NCI-H2171 (cell line): ENCODE results near the gene CGB5.
"Not testable (repeated sequence)": the region's sequence is repeated elsewhere in the genome, so short reads cannot be mapped to it uniquely, and the experiment has no call there.

Experiments used
- DNase-seq: peaks from one replicate; lab custom pipeline; 2025; lab: John Stamatoyannopoulos, UW

The CGB5 gene

DNA sequence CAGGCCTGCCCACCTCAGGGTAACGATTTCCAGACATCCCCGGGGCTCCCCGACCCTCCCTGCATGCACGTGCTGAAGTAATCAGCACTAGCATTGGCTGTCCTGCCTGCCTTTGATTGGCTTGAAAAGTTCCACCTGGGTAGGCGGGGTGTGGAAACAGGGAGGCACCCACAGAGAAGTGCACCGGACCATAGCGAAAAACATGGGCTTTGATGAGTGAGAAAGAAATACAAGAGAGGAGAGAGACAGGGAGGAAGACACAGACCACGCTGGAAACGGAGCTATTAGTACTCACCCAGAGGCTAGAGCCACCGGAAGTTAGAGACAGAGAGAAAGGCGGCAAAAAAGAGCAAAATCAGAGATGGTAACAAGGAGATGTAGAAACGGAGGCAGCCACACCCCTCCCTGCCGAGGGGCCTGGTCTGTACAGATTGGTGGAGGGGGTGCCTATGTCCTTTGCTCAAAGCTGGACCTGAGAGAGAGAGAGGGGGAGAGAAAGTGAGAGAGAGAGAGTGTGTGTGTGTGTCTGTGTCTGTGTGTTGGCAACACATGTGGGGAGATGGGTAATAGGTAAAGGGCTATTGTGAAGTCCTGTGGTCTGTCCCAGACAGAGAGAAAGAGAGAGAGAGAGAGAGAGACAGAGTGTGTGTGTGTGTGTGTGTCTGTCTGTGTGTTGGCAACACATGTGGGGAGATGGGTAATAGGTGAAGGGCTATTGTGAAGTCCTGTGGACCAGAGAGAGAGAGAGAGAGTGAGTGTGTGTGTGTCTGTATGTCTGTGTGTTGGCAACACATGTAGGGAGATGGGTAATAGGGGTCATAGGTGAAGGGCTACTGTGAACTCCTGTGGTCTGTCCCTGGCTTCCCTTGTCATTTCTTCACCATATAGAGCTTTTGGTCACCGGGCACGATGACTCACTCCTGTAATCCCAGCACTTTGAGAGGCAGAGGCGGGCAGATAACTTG lies 22.4 kb upstream of the CGB5 start:
- DNase-seq: no peak

- DNase-seq: no peak
Observed at GRCh38 chr19:49022116-49022515, 21.5 kb upstream of the CGB5 start.

DNA sequence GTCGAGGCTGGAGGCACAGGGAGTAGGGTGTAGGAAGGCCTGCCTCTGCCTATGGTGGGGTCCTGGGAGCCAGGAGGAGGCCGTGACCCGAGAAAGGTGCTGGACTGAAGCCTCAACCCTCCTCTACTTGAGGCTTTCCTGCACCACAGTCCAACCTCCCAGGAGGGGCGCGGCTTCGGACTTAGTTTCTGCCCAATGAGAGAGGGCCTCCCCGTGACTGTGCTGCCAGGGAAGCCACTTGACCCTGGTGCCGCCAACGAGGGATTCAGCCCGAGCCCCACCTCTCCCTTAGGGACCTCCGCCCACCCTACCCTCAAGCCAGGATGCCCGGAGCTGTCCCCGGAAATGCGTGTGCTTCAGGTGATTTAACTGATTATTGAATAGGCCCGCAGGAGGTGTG lies 19.4 kb upstream of the CGB5 start, which contains the start of gene CGB3:
Gene CGB3 (minus strand): TSS at position 101 of the 400 bp plus-strand sequence. CDS start 362 bp downstream, outside the sequence.
- DNase-seq: not testable (repeated sequence)

DNA sequence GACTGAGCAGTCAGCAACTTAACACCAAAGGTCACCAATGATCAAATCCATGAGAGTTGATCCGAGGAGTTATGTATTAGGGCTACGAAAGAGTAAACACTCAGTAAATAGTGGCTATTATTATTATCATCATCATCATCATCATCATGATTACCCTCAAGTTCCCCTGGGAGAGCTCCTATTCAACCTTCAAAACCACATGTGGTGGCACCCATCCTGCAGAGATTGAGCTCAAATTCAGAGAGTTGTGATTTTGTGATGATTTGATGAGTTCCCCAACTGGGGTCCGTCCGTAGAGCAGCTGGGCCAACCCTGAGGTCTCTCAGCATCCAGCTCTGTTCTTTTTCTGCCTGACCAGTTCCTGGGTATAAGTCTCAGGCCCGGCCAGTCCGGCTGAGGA lies 18.6 kb upstream of the CGB5 start:
- DNase-seq: not testable (repeated sequence)

- DNase-seq: not testable (repeated sequence)
Observed at GRCh38 chr19:49025599-49025998, 18.0 kb upstream of the CGB5 start.

DNA sequence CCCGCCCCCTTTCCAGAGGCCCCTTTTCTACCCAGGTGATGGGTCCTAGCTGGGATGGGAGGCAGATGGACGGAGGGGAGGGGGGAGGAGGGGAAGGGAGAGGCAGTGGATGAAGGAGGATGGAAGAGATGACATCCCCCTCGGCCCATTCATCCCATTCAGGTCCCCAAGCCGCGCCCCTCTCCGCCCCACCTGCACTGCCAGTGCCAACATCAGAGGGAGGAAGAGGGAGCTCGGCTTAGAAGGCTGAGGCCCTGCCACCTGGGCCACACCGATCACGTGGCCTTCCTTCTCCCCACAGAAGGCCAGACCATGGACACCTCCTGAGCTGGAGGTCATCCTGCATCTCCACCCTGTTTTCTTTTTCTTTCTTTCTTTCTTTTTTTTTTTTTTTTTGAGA lies 15.0 kb upstream of the CGB5 start:
- not testable (repeated sequence) for DNase-seq

DNA sequence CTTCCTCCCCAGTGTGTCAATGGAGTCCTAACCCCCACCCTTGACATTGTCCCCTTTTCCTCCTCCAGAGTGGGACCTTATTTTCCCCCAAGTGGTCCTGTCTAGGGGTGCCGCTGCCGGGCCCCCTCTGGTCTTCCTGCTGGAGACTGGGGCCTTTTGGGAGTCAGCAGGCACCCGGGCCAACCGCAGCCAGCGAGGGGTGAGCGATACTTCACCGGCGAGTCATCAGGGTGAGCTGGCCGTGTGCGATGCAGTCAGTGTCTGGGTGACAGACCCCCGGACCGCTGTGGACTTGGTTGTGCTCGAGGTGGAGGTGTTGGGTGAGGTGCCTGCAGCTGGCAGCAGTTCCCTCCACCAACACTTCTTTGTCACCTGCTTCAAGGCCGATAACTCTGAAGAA lies 13.9 kb upstream of the CGB5 start:
- DNase-seq: not testable (repeated sequence)

DNA sequence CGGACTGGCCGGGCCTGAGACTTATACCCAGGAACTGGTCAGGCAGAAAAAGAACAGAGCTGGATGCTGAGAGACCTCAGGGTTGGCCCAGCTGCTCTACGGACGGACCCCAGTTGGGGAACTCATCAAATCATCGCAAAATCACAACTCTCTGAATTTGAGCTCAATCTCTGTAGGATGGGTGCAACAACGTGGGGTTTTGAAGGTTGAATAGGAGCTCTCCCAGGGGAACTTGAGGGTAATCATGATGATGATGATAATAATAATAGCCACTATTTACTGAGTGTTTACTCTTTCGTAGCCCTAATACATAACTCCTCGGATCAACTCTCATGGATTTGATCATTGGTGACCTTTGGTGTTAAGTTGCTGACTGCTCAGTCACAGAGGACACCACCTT lies 13.3 kb upstream of the CGB5 start:
- DNase-seq: not testable (repeated sequence)

DNA sequence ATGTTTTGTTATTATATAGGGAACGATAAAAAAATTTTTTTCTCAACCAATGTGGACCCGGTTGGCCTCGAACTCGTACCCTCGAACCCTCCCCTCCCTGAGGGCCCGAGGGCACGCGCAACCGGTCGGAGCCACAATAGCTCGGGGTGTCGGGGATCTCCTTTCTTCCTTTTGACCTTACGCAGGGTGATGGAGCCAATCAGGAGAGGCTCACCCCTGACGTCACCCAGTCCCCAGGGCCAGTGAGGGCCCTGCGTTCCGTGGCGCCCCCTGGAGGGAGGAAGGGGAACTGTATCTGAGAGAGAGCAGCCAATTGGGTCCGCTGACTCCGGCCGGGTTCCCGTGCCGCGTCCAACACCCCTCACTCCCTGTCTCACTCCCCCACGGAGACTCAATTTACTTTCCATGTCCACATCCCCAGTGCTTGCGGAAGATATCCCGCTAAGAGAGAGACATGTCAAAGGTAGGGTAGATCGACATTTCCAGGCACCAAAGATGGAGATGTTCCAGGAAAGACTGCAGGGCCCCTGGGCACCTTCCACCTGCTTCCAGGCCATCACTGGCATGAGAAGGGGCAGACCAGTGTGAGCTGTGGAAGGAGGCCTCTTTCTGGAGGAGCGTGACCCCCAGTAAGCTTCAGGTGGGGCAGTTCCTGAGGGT lies 11.9 kb upstream of the CGB5 start, which contains the start of gene CGB2:
Gene CGB2 (plus strand): TSS at position 249 of the 660 bp plus-strand sequence. CDS start 206 bp downstream, at position 455.
- DNase-seq: peak; percentile 78

GRCh38 chr19:49036815-49037214 lies 6.8 kb upstream of the CGB5 start, which contains the start of gene CGB1:
CGB1 (minus strand) TSS chr19:49036895; CDS start chr19:49036711, 184 bp downstream.
- peak; percentile 36 for DNase-seq

GRCh38 chr19:49038111-49038510 lies 5.5 kb upstream of the CGB5 start:
- not testable (repeated sequence) for DNase-seq

DNA sequence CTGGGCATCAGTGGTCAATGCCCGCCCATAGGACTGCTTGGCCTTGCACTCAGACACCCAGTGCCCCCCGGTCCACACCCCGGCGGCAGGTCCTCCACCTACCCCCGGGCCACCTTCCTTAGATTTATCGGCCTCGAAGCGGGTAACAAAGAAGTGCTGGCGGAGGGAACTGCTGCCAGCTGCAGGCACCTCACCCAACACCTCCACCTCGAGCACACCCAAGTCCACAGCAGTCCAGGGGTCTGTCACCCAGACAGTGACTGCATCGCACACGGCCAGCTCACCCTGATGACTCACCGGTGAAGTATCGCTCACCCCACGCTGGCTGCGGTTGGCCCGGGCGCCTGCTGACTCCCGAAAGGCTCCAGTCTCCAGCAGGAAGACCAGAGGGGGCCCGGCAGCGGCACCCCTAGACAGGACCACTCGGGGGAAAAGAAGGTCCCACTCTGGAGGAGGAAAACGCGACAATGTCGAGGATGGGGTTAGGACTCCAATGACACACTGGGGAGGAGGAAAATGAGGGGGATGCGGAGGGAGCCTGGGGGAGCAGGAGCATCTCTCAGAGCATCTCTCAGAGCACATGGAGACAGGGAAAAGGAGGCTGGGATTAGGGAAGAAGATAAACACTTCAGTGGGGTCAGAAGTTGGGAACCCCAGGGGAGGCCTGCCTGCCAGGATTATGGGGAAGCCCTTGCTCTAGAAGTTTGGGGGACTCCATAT lies 4.9 kb upstream of the CGB5 start:
- DNase-seq: not testable (repeated sequence)

GRCh38 chr19:49039736-49040135 lies 3.9 kb upstream of the CGB5 start:
- not testable (repeated sequence) for DNase-seq

GRCh38 chr19:49042177-49042576 lies 1.5 kb upstream of the CGB5 start:
- DNase-seq: no peak

GRCh38 chr19:49042666-49043065 lies 982 bp upstream of the CGB5 start:
- DNase-seq: not testable (repeated sequence)

- not testable (repeated sequence) for DNase-seq
Observed at GRCh38 chr19:49049011-49049410, 5.4 kb downstream of the CGB5 start, which contains the start of gene CGB8. CGB8 (minus strand) TSS chr19:49049111; CDS start chr19:49048739, 372 bp downstream.

- not testable (repeated sequence) for DNase-seq
Observed at GRCh38 chr19:49049834-49050233, 6.2 kb downstream of the CGB5 start.

DNA sequence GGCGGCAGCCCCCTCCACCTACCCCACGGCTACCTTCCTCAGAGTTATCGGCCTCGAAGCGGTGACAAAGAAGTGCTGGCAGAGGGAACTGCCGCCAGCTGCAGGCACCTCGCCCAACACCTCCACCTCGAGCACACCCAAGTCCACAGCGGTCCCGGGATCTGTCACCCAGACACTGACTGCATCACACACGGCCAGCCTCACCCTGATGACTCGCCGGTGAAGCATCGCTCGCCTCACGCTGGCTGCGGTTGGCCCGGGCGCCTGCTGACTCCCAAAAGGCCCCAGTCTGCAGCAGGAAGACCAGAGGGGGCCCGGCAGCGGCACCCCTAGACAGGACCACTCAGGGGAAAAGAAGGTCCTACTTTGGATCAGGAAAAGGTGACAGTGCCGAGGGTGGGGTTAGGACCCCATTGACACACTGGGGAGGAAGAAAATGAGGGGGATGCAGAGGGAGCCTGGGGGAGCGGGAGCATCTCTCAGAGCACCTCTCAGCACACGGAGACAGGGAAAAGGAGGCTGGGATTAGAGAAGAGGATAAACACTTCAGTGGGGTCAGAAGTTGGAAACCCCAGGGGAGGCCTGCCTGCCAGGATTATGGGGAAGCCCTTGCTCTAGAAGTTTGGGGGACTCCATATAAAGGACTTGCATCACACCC lies 6.9 kb downstream of the CGB5 start:
- not testable (repeated sequence) for DNase-seq

DNA sequence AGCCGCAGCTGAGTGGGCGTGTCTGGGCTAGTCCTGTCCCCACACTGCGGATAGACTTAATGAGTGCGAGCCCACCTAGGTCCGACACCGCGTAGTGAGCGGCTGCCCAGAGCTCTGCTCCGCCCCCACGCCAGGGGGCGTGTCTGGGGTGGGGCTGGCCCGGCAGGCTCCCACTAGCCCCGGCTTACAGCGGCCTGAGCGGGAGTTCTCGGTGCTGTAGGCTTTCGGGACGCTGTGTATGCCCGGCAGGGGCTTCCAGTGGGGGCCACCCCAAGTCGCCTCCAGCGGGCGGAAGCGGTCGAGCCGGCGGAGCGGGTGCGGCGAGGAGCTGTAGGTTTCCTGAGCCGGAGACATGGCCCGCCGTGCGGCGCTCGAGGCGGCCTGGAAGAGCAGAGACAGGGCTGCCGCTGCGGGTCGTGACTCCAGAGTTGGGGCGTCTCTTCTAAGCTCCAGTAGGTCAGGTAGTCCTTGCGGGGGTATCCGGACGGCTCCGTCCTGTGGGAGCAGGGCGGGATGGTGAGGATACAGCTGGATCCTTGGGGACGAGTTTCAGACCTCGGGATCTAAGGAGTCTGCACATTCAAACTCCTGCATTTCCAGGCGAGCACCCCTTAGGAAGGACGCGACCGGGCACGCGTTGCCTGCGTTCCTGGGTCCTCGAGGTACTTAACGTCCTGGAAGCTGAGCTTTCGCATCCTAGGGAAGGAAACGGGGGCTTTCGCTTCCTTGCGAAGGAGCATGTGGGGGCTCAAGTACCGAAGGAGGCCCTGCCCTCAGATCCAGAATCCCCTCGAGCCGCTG lies 12.7 kb downstream of the CGB5 start:
- no peak for DNase-seq

GRCh38 chr19:49056902-49057596 lies 13.4 kb downstream of the CGB5 start:
- not testable (repeated sequence) for DNase-seq
